Caco-2 (cell line): ENCODE data around the gene METTL16. TPM values are rescaled to one million over a fixed set of nuclear protein-coding genes. Genes with fewer than 3 reads are reported as not detected.
A peak's percentile ranks its signal among the peaks of the same experiment; 100 is the strongest.

Experiments used
- BruUV-seq: library from RNA; stranded (reverse); fragments of 400-500 nt; replicated peaks from 2 replicates; lab custom pipeline; 2021; lab: Mats Ljungman, UMichigan
- CTCF ChIA-PET: fragments of 300-600 bp; sonication (Branson Sonifier 250); formaldehyde crosslinking; loops from one replicate; lab custom pipeline; 2022; ENCODE audit warnings: antibody characterized with exemption; lab: Charles Lee
- POLR2A ChIA-PET: fragments of 300-600 bp; sonication (Branson Sonifier 250); formaldehyde crosslinking; loops from one replicate; lab custom pipeline; 2022; ENCODE audit warnings: antibody characterized with exemption; lab: Charles Lee
- DNase-seq, 2 experiments: peaks; one replicate each; pipeline versions ENCODE4 v3.0.0 to v3.0.0-alpha.2; 2020 to 2022
- H3K27me3 ChIP-seq: replicated peaks from 2 replicates; pipeline ENCODE4 v1.6.0; 2011; ENCODE audit warnings: low read length; ENCODE audit not compliant: control insufficient read depth, insufficient read depth
- H3K36me3 ChIP-seq: 2 replicates; pipeline ENCODE4 v1.5.1; 2011; ENCODE audit warnings: low read length; ENCODE audit not compliant: control insufficient read depth, insufficient read depth
- H3K4me1 ChIP-seq: fragments of 250-450 bp; sonication (Bioruptor Pico); 2 replicates; pipeline ENCODE4 v1.5.1; 2020; ENCODE audit warnings: mild to moderate bottlenecking
- H3K4me3 ChIP-seq: 2 replicates; pipeline ENCODE4 v1.5.1; 2011; ENCODE audit warnings: low read depth, mild to moderate bottlenecking, control low read depth, low read length
- H3K9me3 ChIP-seq: fragments of 250-450 bp; sonication (Bioruptor Pico); 2 replicates; pipeline ENCODE4 v1.5.1; 2020; ENCODE audit warnings: mild to moderate bottlenecking, moderate library complexity
- H3K27ac Mint-ChIP-seq: one replicate; pipeline ENCODE4 v1.8.0; 2022; ENCODE audit warnings: mixed read lengths; ENCODE audit not compliant: unreplicated experiment
- H3K27me3 Mint-ChIP-seq: one replicate; pipeline ENCODE4 v1.8.0; 2022; ENCODE audit warnings: mixed read lengths; ENCODE audit not compliant: insufficient read depth, unreplicated experiment
- H3K36me3 Mint-ChIP-seq: one replicate; pipeline ENCODE4 v1.8.0; 2022; ENCODE audit warnings: mild to moderate bottlenecking, mixed read lengths; ENCODE audit not compliant: insufficient read depth, unreplicated experiment
- H3K4me1 Mint-ChIP-seq: one replicate; pipeline ENCODE4 v1.8.0; 2022; ENCODE audit warnings: low read depth, mixed read lengths; ENCODE audit not compliant: unreplicated experiment
- H3K4me3 Mint-ChIP-seq: one replicate; pipeline ENCODE4 v1.8.0; 2022; ENCODE audit warnings: mild to moderate bottlenecking, moderate library complexity, mixed read lengths; ENCODE audit not compliant: unreplicated experiment
- H3K9me3 Mint-ChIP-seq: one replicate; pipeline ENCODE4 v1.8.0; 2022; ENCODE audit warnings: mixed read lengths; ENCODE audit not compliant: unreplicated experiment
- CTCF ChIP-seq, 2 experiments: fragments of 200-600 bp in 1 of 2; IDR thresholded peaks; 1 replicate in 1 of 2; 2 replicates in 1 of 2; pipeline versions ENCODE4 v1.5.1 to v1.8.0; 2011 to 2022; ENCODE audit warnings: antibody characterized with exemption in 1 of 2, control low read depth in 1 of 2, inconsistent platforms in 1 of 2, low read depth in 1 of 2, low read length in 1 of 2, mild to moderate bottlenecking in 1 of 2, moderate library complexity in 1 of 2; ENCODE audit not compliant: insufficient read depth in 1 of 2, severe bottlenecking in 1 of 2, unreplicated experiment in 1 of 2
- intact Hi-C: fragments of 100-400 bp; cut with micrococcal nuclease; formaldehyde crosslinking; loops from one replicate; pipeline ENCODE4 v1.10.0; 2022; ENCODE audit not compliant: unreplicated experiment
- total RNA-seq: library from RNA; stranded (reverse); gene quantifications from 2 replicates; pipeline ENCODE4 v1.2.3, GENCODE V29; 2022

Gene METTL16
- total RNA-seq, 1 experiment from 2014 or later, result 50.4 TPM

GRCh38 chr17:2366747-2367494 lies 144.8 kb downstream of the METTL16 start:
- CTCF ChIA-PET, result interaction anchor here (0.5 to 5.9 kb wide), 2 partner anchors 16 to 17 kb away, joined by 4 to 22 read pairs; no protein-coding TSS in a partner anchor
- BruUV-seq, result no TSS peak

More at GRCh38 chr17:2366747-2367494, 144.8 kb downstream of the METTL16 start:
- no peaks in the 10 kb centered on the region for H3K9me3 Mint-ChIP-seq
- no peaks in the 10 kb centered on the region for H3K9me3 ChIP-seq
- POLR2A ChIA-PET, result interaction anchor here (0.5 kb wide), 1 partner anchor 25 kb away, joined by 3 read pairs; no protein-coding TSS in a partner anchor
- H3K4me1 Mint-ChIP-seq, result no peaks in the 10 kb centered on the region
- peak in 1 of 2 experiments; percentile 45 for DNase-seq
- intact Hi-C loops, result no loop called here
- H3K4me1 ChIP-seq, result no peaks in the 10 kb centered on the region
- no peaks in the 10 kb centered on the region for H3K27me3 ChIP-seq
- no peak overlapping the region for H3K4me3 Mint-ChIP-seq
- no peak overlapping the region for H3K27ac Mint-ChIP-seq
- H3K4me3 ChIP-seq, result no peak overlapping the region
- peaks cover 22% of the 10 kb centered on the region for H3K36me3 Mint-ChIP-seq
- peak; percentile 26 to 29 for TF ChIP-seq CTCF (IDR thresholded peaks at IDR 0.05; ENCODE audit: insufficient read depth in 1 of 2, low read depth in 1 of 2, low read length in 1 of 2, severe bottlenecking in 1 of 2, unreplicated experiment in 1 of 2)
- H3K36me3 ChIP-seq, result no peaks in the 10 kb centered on the region
- no peaks in the 10 kb centered on the region for H3K27me3 Mint-ChIP-seq

Other genes starting within 250 kb of the METTL16 start
- gene SMG6, start 208.1 kb downstream of the METTL16 start, total RNA-seq, result 33.8 and 35.3 TPM in 2 replicates
- 15.2 and 18.2 TPM in 2 replicates for gene SRR, start 207.9 kb downstream of the METTL16 start, total RNA-seq
- 65.4 and 67.3 TPM in 2 replicates for gene TSR1, start 175.4 kb downstream of the METTL16 start, total RNA-seq
- 65.6 and 67.4 TPM in 2 replicates for gene SGSM2, start 174.4 kb downstream of the METTL16 start, total RNA-seq
- gene MNT, start 110.8 kb downstream of the METTL16 start, total RNA-seq, result 24.4 and 25.8 TPM in 2 replicates
- gene PAFAH1B1, start 81.8 kb upstream of the METTL16 start, total RNA-seq, result 141 and 153 TPM in 2 replicates
- gene CLUH, start 199.9 kb upstream of the METTL16 start, total RNA-seq, result 161 and 164 TPM in 2 replicates
- 0.66 and 1.1 TPM in 2 replicates for gene CCDC92B, start 237.8 kb upstream of the METTL16 start, total RNA-seq